ACHN (cell line): Measurements from ENCODE around the gene ASCC3.

Source experiments
- DNase-seq: peaks from one replicate; pipeline ENCODE4 v3.0.0-alpha.2; 2015
- in situ Hi-C: cut with HindIII; loops from 2 replicates; pipeline ENCODE4 v1.10.0; 2017; ENCODE audit warnings: low sequenced_read_pairs, low pct_ligation_motif_present, low pct_unique_long_range_greater_than_20kb

The ASCC3 gene

GRCh38 chr6:100568255-100568654 is 312.9 kb downstream of the ASCC3 start:
- DNase-seq: no peak
- in situ Hi-C loops: no loop called here

GRCh38 chr6:100566563-100566962 is 314.6 kb downstream of the ASCC3 start:
- in situ Hi-C loops: no loop called here
- no peak for DNase-seq

GRCh38 chr6:100565439-100566104 is 315.6 kb downstream of the ASCC3 start:
- in situ Hi-C loops: no loop called here
- no peak for DNase-seq

GRCh38 chr6:100559859-100560258 is 321.3 kb downstream of the ASCC3 start:
- no peak for DNase-seq
- in situ Hi-C loops: no loop called here

GRCh38 chr6:100554228-100554627 is 326.9 kb downstream of the ASCC3 start:
- DNase-seq: no peak
- in situ Hi-C loops: no loop called here

- in situ Hi-C loops: no loop called here
- DNase-seq: no peak
Measured at GRCh38 chr6:100553243-100553642, 327.9 kb downstream of the ASCC3 start.

GRCh38 chr6:100549406-100550167 is 331.5 kb downstream of the ASCC3 start:
- in situ Hi-C loops: no loop called here

GRCh38 chr6:100538086-100538485 is 343.0 kb downstream of the ASCC3 start:
- in situ Hi-C loops: no loop called here
- DNase-seq: peak; percentile 13

More at GRCh38 chr6:100549406-100550167, 331.5 kb downstream of the ASCC3 start:
- DNase-seq: no peak

- in situ Hi-C loops: no loop called here
Measured at GRCh38 chr6:100518588-100518987, 362.5 kb downstream of the ASCC3 start.

GRCh38 chr6:100517633-100518032 is 363.5 kb downstream of the ASCC3 start:
- in situ Hi-C loops: no loop called here

More at GRCh38 chr6:100518588-100518987, 362.5 kb downstream of the ASCC3 start:
- DNase-seq: no peak

GRCh38 chr6:100517106-100517505 is 364.0 kb downstream of the ASCC3 start:
- DNase-seq: no peak

More at GRCh38 chr6:100517633-100518032, 363.5 kb downstream of the ASCC3 start:
- no peak for DNase-seq

GRCh38 chr6:100514660-100515059 is 366.5 kb downstream of the ASCC3 start:
- in situ Hi-C loops: no loop called here
- DNase-seq: no peak

More at GRCh38 chr6:100517106-100517505, 364.0 kb downstream of the ASCC3 start:
- in situ Hi-C loops: no loop called here

GRCh38 chr6:100512203-100512862 is 368.8 kb downstream of the ASCC3 start:
- in situ Hi-C loops: no loop called here
- peak; percentile 6 for DNase-seq

- in situ Hi-C loops: no loop called here
Measured at GRCh38 chr6:100509101-100509500, 372.0 kb downstream of the ASCC3 start.

GRCh38 chr6:100506651-100507050 is 374.5 kb downstream of the ASCC3 start:
- in situ Hi-C loops: no loop called here
- no peak for DNase-seq

More at GRCh38 chr6:100509101-100509500, 372.0 kb downstream of the ASCC3 start:
- no peak for DNase-seq

- DNase-seq: peak; percentile 85
- in situ Hi-C loops: no loop called here
Measured at GRCh38 chr6:100504786-100505737, 376.1 kb downstream of the ASCC3 start.

GRCh38 chr6:100503043-100503705 is 378.0 kb downstream of the ASCC3 start:
- no peak for DNase-seq
- in situ Hi-C loops: no loop called here
